Mesendoderm (in vitro differentiated cells): ENCODE results near the gene ERGIC2.
A peak's percentile ranks its signal among the peaks of the same experiment; 100 is the strongest.

ENCODE experiments used
- DNase-seq: peaks from one replicate; pipeline ENCODE4 v3.0.0; 2013
- H2AK5ac ChIP-seq: 2 replicates; pipeline ENCODE4 v1.6.1; 2013; ENCODE audit warnings: low read length, inconsistent platforms
- H2BK120ac ChIP-seq: 2 replicates; pipeline ENCODE4 v1.6.1; 2013; ENCODE audit warnings: low read depth, mild to moderate bottlenecking, low read length, moderate library complexity, mixed read lengths
- H2BK15ac ChIP-seq: replicated peaks from 2 replicates; pipeline ENCODE4 v1.6.1; 2013; ENCODE audit warnings: low read depth, mild to moderate bottlenecking, moderate library complexity
- H2BK5ac ChIP-seq: 2 replicates; pipeline ENCODE4 v1.6.1; 2013; ENCODE audit warnings: low read length, inconsistent platforms
- H3K18ac ChIP-seq: 2 replicates; pipeline ENCODE4 v1.6.1; 2013; ENCODE audit warnings: mild to moderate bottlenecking, low read length, mixed read lengths
- H3K23ac ChIP-seq: one replicate; pipeline ENCODE4 v1.6.1; 2013; ENCODE audit warnings: low read length
- H3K27ac ChIP-seq: 2 replicates; pipeline ENCODE4 v1.5.1; 2013; ENCODE audit warnings: low read depth, mild to moderate bottlenecking, inconsistent platforms, low read length, moderate library complexity
- H3K27me3 ChIP-seq: 2 replicates; pipeline ENCODE4 v1.6.1; 2013; ENCODE audit warnings: low read length, control low read depth, mild to moderate bottlenecking, inconsistent platforms; ENCODE audit not compliant: insufficient read depth, poor library complexity
- H3K36me3 ChIP-seq: 2 replicates; pipeline ENCODE4 v1.6.1; 2013; ENCODE audit warnings: low read length, inconsistent platforms; ENCODE audit not compliant: control insufficient read depth, insufficient read depth
- H3K4ac ChIP-seq: one replicate; pipeline ENCODE4 v1.6.1; 2013; ENCODE audit warnings: low read depth, mild to moderate bottlenecking, low read length, moderate library complexity
- H3K4me1 ChIP-seq: 2 replicates; pipeline ENCODE4 v1.6.1; 2013; ENCODE audit warnings: low read depth, low read length, inconsistent platforms; ENCODE audit not compliant: control insufficient read depth
- H3K4me2 ChIP-seq: 2 replicates; pipeline ENCODE4 v1.6.1; 2013; ENCODE audit warnings: low read length
- H3K4me3 ChIP-seq: 2 replicates; pipeline ENCODE4 v1.5.1; 2013; ENCODE audit warnings: mild to moderate bottlenecking, low read length
- H3K56ac ChIP-seq: one replicate; pipeline ENCODE4 v1.6.1; 2013; ENCODE audit warnings: low read length
- H3K79me1 ChIP-seq: 2 replicates; pipeline ENCODE4 v1.6.1; 2013; ENCODE audit warnings: low read length, inconsistent platforms
- H3K79me2 ChIP-seq: 2 replicates; pipeline ENCODE4 v1.6.1; 2013; ENCODE audit warnings: mild to moderate bottlenecking, low read length; ENCODE audit not compliant: control insufficient read depth, insufficient read depth
- H3K9ac ChIP-seq: 2 replicates; pipeline ENCODE4 v1.6.1; 2013; ENCODE audit warnings: low read length, inconsistent platforms
- H4K5ac ChIP-seq: one replicate; pipeline ENCODE4 v1.6.1; 2013; ENCODE audit warnings: low read length
- H4K8ac ChIP-seq: one replicate; pipeline ENCODE4 v1.6.1; 2013; ENCODE audit warnings: low read depth, mild to moderate bottlenecking, control low read depth, low read length, moderate library complexity
- WGBS: extraction: QIAGEN DNeasy Blood & Tissue Kit; methylation state at CpG from one replicate; pipeline ENCODE4 v1.1.7; 2013; ENCODE audit warnings: low lambda C conversion rate, missing lambda C conversion rate; ENCODE audit not compliant: insufficient coverage; ENCODE audit errors: extremely low coverage; 5-methylcytosine and 5-hydroxymethylcytosine counted together

ERGIC2 gene

GRCh38 chr12:29374012-29374411 is 7.0 kb downstream of the ERGIC2 start:
- Histone ChIP-seq H3K27me3 (no peaks in the 10 kb centered on the region), H3K79me1 (peaks cover 8% of the 10 kb centered on the region), H3K56ac (no peak overlapping the region), H3K36me3 (no peaks in the 10 kb centered on the region), H2BK15ac (no peak overlapping the region), H3K4me3 (no peak overlapping the region), H3K18ac (no peak overlapping the region), H4K8ac (no peak overlapping the region), H4K5ac (no peak overlapping the region), H2AK5ac (no peak overlapping the region), H3K27ac (peak overlapping the region; percentile 27), H3K79me2 (peaks cover 17% of the 10 kb centered on the region), H3K9ac (no peak overlapping the region), H3K4ac (no peak overlapping the region), H3K4me2 (no peak overlapping the region), H3K23ac (no peak overlapping the region), H3K4me1 (peaks cover 2% of the 10 kb centered on the region), H2BK5ac (no peak overlapping the region), H2BK120ac (no peak overlapping the region)
- no CpG with 5 or more reads among the region's 2 CpGs for WGBS
- peak; percentile 70 for DNase-seq

- no peak overlapping the region for H3K27ac ChIP-seq
- H4K8ac ChIP-seq = no peak overlapping the region
- H2BK120ac ChIP-seq = no peak overlapping the region
- H3K4me2 ChIP-seq = no peak overlapping the region
- no peaks in the 10 kb centered on the region for H3K79me1 ChIP-seq
- no peak overlapping the region for H3K9ac ChIP-seq
- no peaks in the 10 kb centered on the region for H3K4me1 ChIP-seq
- DNase-seq = no peak
- no peak overlapping the region for H3K4me3 ChIP-seq
- no peaks in the 10 kb centered on the region for H3K27me3 ChIP-seq
- H3K23ac ChIP-seq = no peak overlapping the region
- H3K79me2 ChIP-seq = no peaks in the 10 kb centered on the region
- no peak overlapping the region for H2AK5ac ChIP-seq
- no peak overlapping the region for H4K5ac ChIP-seq
- no peak overlapping the region for H3K4ac ChIP-seq
- H2BK15ac ChIP-seq = no peak overlapping the region
- H3K18ac ChIP-seq = no peak overlapping the region
- H3K56ac ChIP-seq = no peak overlapping the region
- no peaks in the 10 kb centered on the region for H3K36me3 ChIP-seq
- no CpG with 5 or more reads among the region's 2 CpGs for WGBS
- no peak overlapping the region for H2BK5ac ChIP-seq
Observed at GRCh38 chr12:29365091-29365490, 15.9 kb downstream of the ERGIC2 start.

- H4K8ac ChIP-seq = no peak overlapping the region
- H3K79me2 ChIP-seq = no peaks in the 10 kb centered on the region
- H3K4me3 ChIP-seq = no peak overlapping the region
- no peaks in the 10 kb centered on the region for H3K36me3 ChIP-seq
- H3K27me3 ChIP-seq = no peaks in the 10 kb centered on the region
- H2BK15ac ChIP-seq = no peak overlapping the region
- H3K4me2 ChIP-seq = no peak overlapping the region
- no peak overlapping the region for H3K9ac ChIP-seq
- H3K79me1 ChIP-seq = no peaks in the 10 kb centered on the region
- H2BK120ac ChIP-seq = no peak overlapping the region
- H3K18ac ChIP-seq = no peak overlapping the region
- H3K4ac ChIP-seq = no peak overlapping the region
- no peak overlapping the region for H2AK5ac ChIP-seq
- WGBS = no CpG with 5 or more reads among the region's 1 CpG
- no peak overlapping the region for H2BK5ac ChIP-seq
- no peak for DNase-seq
- H3K56ac ChIP-seq = no peak overlapping the region
- H3K23ac ChIP-seq = no peak overlapping the region
- H3K4me1 ChIP-seq = no peaks in the 10 kb centered on the region
- no peak overlapping the region for H4K5ac ChIP-seq
- H3K27ac ChIP-seq = no peak overlapping the region
Observed at GRCh38 chr12:29354954-29355353, 26.0 kb downstream of the ERGIC2 start.

- Histone ChIP-seq H3K4me3 (no peak overlapping the region), H3K9ac (no peak overlapping the region), H3K27me3 (no peaks in the 10 kb centered on the region), H2BK15ac (no peak overlapping the region), H3K27ac (no peak overlapping the region), H4K8ac (no peak overlapping the region), H3K4ac (no peak overlapping the region), H4K5ac (no peak overlapping the region), H3K4me2 (no peak overlapping the region), H3K36me3 (no peaks in the 10 kb centered on the region), H3K4me1 (no peaks in the 10 kb centered on the region), H3K18ac (no peak overlapping the region), H3K79me2 (no peaks in the 10 kb centered on the region), H3K79me1 (no peaks in the 10 kb centered on the region), H2BK120ac (no peak overlapping the region), H3K23ac (no peak overlapping the region), H2BK5ac (no peak overlapping the region), H2AK5ac (no peak overlapping the region), H3K56ac (no peak overlapping the region)
- DNase-seq = no peak
Observed at GRCh38 chr12:29350080-29350479, 30.9 kb downstream of the ERGIC2 start.

GRCh38 chr12:29346769-29347421 is 34.1 kb downstream of the ERGIC2 start:
- Histone ChIP-seq H4K8ac (no peak overlapping the region), H2BK120ac (no peak overlapping the region), H4K5ac (no peak overlapping the region), H3K4me3 (no peak overlapping the region), H3K79me1 (no peaks in the 10 kb centered on the region), H3K18ac (no peak overlapping the region), H3K9ac (no peak overlapping the region), H3K4me2 (no peak overlapping the region), H3K27me3 (no peaks in the 10 kb centered on the region), H2AK5ac (no peak overlapping the region), H3K79me2 (no peaks in the 10 kb centered on the region), H3K36me3 (no peaks in the 10 kb centered on the region), H3K56ac (no peak overlapping the region), H3K23ac (no peak overlapping the region), H3K4me1 (no peaks in the 10 kb centered on the region), H2BK15ac (no peak overlapping the region), H3K4ac (no peak overlapping the region), H2BK5ac (no peak overlapping the region), H3K27ac (no peak overlapping the region)
- DNase-seq = no peak
- no CpG with 5 or more reads among the region's 3 CpGs for WGBS
